Stimulated activated CD8-positive, alpha-beta memory T cell treated with anti-CD3 and anti-CD28 coated beads, Interleukin-15, amount 100 ng/mL, for 4 hours (primary cell): ENCODE data around the gene VPS37D.
A peak's percentile ranks its signal among the peaks of the same experiment; 100 is the strongest.
"Not testable (repeated sequence)": the region's sequence is repeated elsewhere in the genome, so short reads cannot be mapped to it uniquely, and the experiment has no call there.

Experiments used
- DNase-seq, 2 donors: peaks; one replicate each; pipeline ENCODE4 v3.0.0-alpha.2; 2020; ENCODE audit warnings: low read depth in 2 of 2

The VPS37D gene, protein sequence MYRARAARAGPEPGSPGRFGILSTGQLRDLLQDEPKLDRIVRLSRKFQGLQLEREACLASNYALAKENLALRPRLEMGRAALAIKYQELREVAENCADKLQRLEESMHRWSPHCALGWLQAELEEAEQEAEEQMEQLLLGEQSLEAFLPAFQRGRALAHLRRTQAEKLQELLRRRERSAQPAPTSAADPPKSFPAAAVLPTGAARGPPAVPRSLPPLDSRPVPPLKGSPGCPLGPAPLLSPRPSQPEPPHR

DNA sequence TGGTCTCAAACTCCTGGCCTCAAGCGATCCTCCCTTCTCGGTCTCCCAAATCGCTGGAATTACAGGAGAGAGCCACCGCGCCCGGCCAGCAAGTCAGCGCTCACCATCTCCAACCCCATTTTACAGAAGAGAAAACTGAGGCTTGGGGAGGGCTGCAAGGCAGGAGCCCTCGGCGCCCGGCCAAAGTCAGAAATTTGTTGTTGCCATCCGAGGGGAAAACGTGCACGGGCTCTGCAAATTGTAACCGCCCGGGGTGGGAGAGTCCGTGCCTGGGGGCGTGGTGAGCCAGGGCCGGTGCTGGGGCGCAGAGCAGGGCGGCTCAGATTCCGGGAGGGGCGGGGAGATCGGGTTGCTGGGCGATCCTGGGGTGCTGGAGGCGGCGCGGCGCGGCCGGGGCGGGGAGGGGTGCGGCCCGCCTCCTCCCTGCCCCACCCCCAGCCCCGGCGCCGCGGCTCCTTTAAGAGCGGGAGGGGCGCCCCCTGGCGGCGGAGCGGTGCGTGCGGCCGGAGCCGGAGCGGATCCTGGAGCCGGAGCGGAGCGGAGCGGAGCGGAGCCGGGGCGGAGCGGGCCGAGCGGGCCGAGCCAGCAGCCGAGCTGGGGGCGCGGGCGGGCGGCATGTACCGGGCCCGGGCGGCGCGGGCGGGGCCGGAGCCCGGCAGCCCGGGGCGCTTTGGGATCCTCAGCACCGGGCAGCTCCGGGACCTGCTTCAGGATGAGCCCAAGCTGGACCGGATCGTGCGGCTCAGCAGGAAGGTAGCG, at the start of gene VPS37D:
Gene VPS37D (plus strand): TSS at position 488 of the 759 bp plus-strand sequence. CDS start 128 bp downstream, at position 616.
- peak; percentile 74 to 80 for DNase-seq

DNA sequence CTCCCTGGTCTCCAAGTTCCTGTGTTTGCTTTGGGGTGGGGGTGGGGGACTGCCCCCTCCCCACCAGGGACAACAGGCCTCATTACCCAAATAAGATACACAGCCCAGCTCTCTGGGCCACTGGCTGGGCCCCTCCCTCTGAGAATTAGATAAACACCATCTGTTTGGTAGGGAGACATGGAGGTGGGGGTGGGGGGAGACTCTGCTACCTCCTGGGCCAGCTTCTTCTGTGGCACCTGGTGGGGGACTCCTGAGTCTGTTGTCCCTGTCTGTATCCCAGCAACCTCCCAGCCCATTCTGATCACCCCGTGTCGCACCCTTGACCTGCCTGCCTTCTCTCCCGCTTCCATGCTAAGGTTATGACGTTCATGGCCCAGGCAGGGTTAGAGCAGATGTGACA, 49.1 kb upstream of the VPS37D start:
- no peak for DNase-seq

GRCh38 chr7:73619394-73619793, 48.2 kb upstream of the VPS37D start:
- not testable (repeated sequence) for DNase-seq

DNA sequence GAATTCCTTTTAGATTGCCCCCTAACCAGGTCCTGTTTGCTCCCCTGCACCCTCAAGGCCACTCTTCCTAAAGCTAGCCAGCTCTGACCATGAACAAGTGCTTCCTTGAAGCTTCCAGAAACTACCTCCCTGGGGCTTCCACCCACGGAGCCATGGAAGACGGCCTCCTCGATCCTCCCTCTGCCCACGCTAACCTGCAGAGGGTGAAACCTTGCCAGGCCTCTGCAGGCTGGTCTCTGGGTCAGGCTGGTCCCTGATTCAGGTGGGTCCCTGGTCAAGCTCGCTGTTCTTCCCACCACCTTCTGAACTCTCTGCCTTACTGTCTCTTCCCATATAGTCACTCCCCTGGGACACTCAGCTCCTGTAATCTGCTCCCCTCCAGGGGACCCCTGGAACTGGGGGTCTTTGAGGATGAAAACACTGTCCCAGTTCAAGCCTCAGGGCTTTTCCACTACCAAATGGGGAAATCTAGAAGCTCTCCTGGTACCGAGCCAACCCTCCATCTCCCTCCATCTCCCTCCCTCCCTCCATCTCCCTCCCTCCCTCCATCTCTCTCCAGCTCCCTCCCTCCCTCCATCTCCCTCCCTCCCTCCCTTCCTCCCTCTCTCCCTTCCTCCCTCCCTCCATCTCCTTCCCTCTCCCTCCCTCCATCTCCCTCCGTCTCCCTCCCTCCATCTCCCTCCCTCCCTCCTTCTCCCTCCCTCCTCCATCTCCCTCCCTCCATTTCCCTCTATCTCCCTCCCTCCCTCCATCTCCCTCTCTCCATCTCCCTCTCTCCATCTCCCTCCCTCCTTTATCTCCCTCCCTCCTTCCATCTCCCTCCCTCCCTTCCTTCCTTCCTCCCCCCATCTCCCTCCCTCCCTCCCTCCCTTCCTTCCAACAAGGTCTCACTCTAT, 46.2 kb upstream of the VPS37D start:
- DNase-seq, result no peak

DNA sequence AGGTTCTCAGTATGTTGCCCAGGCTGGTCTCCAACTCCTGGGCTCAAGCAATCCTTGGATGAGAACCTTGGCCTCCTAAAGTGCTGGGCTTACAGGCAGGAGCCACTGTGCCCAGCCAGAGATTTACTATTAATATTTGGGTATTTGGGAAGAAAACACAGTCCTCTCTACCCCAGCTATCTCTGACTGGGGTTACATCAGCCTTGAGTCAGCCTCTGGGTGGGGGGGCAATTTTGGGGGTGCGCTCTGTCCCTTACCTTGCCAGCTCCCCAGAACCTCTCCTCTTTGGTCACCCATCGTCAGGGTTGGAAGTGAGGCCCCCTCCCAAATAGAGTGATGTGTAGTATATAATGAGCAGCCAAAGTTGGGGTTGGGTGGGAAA, 45.1 kb upstream of the VPS37D start:
- no peak for DNase-seq

DNA sequence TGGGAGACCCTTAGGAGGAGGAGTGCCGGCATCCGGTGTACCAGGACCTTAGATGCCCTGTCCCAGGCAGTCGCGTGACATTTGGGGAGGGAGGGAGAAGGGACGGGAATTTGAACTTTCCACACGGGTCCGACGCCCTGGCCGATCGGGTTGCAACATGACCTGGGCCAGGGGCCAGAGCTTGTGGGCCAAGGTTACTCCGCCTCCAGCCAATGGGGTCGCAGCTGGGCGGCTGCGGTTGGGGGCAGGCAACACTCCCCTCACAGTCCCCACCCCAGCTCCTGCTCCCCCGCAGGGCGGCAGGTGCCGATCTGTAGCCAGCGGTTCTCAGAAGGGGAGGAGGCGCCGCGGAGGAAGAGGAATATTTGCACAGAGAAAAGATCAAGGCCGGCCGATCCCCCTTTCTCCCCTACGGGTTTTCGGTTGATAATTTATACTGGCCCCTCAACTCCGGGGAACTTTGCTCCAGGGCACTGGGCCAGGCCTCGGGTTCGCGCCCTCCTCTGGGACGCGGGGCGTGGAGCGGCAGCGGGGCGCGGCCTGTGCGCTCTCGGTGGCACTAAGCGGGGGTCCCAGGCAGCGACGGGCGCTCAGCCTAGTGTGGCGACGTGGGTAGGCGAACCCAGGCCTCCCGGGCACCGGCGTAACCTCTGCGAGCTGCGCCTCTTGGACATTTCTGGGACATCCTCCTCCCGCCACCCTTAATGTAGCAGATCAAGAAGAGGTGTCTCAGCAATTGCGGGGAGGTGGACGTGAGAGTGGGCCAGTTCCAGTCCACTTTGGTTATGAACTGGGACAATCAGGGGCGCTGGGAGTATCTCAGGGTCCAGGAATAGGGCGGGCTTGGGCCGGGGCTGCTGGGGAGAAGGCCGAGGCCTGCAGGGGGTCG, 44.5 kb upstream of the VPS37D start:
- no peak for DNase-seq

DNA sequence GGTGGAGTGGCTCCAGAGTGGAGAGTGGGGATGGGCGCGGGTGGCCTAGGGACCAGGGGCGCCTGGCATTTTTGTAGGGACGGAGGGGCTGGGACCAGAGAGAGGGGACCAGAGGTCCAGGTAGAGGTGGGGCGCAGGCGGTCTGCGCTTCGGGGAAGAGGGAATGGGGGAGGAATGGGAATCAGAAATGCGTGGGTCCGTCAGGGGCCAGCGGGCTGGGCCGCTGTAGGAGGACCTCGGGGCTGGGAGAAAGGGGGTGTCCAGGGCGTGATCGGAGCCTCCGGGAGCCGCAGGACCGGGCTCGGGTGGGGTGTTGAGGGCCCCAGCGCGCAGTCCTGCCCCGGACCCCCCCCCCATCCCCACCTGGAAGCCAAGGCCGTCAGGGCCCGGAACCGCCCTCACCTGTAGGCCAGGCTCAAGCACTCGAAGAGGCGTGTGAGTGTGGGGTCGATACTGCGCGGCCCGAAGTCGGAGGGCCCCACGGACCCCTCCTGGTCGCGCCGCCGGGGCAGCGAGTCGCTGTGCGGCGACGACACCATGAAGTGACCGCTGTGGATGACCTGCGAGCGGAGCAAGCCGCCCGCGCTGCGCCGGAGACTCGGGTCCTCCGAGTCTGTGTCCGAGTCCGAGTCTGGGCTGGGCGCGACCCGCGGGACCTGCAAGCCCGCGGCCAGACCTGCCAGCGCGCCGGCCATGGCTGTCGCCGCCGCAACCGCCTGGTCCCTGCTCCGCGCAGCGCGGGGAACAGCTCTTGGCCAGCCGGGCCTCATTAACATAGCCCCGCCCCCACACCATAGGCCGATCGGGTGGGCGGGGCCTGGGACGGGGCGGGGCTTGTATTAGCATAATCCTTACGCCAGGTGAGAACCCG, 43.6 kb upstream of the VPS37D start, which contains the start of gene MLXIPL:
Gene MLXIPL (minus strand): TSS at position 725 of the 871 bp plus-strand sequence. CDS start 30 bp downstream, at position 695.
- peak; percentile 8 to 11 for DNase-seq

DNA sequence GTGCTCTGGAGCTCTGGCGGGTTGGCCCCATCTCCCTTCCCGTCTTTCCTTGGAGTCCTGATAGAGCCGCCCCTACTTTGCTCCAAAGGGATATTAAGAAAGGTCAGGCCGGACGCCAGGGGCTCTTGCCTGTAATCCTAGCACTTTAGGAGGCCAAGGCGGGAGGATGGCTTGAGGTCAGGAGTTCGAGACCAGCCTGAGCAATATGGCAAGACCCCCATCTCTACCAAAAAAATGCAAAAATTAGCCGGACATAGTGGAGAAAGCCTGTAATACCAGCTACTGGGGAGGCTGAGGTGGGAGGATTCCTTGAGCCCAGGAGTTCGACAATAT, 43.0 kb upstream of the VPS37D start:
- DNase-seq, result no peak

DNA sequence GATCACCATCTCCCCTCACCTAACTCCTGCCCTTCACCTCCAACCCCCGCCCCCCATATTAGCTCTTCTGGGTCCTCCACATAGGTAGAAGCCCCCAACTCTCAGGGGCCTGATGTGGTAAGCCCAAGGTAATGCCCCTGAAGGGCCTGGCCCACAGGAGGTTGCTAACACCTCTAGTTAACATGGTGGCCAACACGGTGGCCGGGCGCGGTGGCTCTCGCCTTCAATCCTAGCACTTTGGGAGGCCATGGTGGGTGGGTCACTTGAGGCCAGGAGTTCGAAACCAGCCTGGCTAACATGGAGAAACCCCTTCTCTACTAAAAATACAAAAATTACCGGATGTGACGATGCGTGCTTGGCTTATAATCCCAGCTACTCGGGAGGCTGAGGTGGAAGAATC, 42.4 kb upstream of the VPS37D start:
- no peak for DNase-seq

GRCh38 chr7:73626814-73627213, 40.8 kb upstream of the VPS37D start:
- no peak for DNase-seq

DNA sequence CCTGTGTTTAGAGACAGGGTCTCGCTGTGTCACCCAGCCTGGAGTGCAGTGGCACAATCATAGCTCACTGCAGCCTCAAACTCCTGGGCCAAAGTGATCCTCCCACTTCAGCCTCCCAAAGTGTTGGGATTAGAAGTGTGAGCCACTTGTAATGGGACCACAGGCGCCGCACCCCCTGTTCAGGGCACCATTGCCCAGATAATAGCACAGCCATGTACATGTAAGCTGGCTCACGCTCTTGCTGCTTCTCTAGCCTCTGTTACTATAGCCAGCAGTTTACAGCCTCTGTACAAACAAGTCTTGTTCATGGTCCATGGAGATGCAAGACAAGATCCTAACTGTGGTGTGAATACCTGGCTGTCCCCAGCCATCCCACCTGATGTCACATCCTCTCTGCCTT, 39.1 kb upstream of the VPS37D start:
- DNase-seq, result no peak

- DNase-seq, result no peak
These were observed 36.1 kb upstream of the VPS37D start for GRCh38 chr7:73631558-73631957.

- DNase-seq, result no peak
These were observed 34.3 kb upstream of the VPS37D start for GRCh38 chr7:73633323-73633722.

DNA sequence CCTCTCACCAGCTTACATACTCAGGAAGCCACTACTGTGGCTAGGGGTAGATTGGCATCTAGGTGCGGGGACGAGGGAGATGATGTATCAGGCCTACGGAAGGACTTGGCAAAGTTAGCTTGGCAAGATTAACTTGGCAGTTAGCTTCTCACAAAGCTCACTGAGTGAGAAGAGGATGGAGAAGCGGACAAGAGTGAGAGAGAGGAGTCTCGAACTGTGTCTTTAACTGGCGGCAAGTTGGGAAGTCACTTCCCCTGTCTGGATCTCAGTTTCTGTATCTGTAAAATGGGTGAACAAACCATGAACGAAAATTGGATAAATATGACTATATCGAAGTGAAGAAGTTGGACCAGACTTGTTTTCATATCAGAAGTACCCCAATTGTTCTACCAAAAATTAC, 33.8 kb upstream of the VPS37D start:
- no peak for DNase-seq

DNA sequence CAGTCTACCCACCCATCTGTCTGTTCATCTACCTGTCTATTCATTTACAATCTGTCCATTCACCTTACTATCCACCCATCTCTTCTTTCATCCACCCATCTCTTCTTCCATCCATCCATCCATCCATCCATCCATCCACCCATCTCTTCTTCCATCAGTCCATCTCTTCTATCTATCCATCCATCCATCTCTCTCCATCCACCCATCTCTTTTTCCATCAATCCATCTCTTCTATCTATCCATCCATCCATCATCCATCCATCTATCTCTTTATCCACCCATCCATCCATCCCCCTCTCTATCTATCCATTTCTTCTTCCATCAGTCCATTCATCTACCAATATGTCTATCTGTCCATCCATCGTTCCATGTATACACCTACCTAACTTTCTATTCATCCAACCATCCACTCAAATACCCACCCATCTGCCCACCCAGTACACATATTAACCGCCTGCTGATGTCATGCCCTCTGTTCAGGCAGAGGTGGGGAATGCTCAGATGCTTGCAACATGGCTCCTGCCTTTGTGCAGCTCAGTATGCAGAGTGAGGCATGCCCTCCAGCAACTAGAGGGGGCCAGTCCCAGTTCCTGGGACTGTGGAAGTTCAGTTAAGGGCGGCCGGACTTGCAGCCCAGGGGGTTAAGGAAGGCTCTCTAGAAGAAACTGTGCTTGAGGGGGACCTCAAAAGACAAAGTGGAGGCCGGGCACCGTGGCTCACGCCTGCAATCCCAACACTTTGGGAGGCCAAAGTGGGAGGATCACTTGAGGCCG, 32.0 kb upstream of the VPS37D start:
- no peak for DNase-seq

DNA sequence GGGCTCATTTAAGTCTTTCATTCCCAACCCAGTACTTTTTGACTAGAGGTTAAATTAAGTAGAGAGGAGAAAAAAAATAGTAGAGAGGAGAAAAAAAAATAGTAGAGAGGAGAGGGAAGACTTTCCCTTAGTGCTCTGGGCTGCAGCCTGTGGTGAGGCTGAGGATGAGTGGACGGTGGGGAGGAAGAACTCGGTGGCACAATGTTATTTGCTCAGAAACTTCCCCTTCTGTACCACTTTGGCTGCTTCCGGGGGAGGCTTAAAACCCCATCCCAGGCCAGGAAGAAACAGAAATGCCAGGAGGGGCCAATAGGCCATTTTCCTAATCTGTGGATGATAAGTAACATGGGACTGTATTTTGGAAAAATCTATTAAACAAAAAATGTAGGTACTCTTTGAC, 28.7 kb upstream of the VPS37D start:
- no peak for DNase-seq

DNA sequence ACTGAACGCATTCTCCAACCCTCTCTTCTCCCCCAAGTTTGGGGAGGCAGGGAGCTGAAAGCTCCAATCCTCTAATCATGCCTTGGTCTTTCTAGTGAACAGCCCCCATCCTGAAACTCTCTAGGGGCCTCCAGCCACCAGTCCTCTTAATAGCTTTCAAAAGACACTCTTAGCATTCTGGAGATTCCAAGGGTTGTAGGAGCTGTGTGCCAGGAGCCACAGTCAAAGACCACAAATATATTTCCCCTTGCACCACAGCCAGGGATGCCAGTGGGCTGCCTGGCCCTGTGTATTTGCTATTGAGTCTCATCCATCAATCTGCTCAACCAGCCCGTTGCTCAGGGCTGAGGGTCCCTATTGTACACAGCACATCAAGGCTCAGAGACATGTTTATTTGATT, 24.8 kb upstream of the VPS37D start:
- no peak for DNase-seq

DNA sequence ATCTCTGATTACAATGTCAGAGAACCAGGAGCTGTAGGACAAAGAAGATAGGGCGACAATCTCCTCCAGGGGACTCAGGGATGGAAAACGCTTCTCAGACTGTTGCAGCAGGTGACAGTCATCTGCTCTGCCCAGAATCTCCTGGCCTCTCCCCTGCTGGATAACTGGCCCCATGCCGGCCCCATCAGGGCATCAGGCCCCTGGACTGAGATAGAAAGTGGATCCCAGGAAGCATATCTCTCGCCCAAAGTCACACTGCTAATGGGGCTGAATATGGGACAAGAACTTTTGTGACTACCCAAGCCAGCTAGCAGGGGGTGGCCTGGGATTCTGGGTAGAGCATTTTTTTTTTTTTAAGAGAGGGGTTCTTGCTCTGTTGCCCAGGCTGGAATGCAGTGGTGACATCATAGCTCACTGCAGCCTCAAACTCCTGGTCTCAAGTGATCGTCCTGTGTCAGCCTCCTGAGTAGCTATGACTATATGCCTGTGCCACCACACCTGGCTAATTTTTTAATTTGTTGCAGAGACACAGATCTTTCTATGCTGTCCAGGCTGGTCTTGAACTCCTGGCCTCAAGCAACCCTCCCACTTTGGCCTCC, 22.8 kb upstream of the VPS37D start:
- DNase-seq, result no peak

GRCh38 chr7:73645643-73646174, 21.9 kb upstream of the VPS37D start:
- DNase-seq, result no peak
